KOPT-K1 (cell line): ENCODE results near the gene OCLN.
"Not testable (repeated sequence)": the region's sequence is repeated elsewhere in the genome, so short reads cannot be mapped to it uniquely, and the experiment has no call there.

Experiments
- H3K27ac ChIP-seq: fragments of 200-600 bp; sonication (generic); 2 replicates; pipeline ENCODE4 v1.5.1; 2016; ENCODE audit warnings: antibody characterized with exemption, mild to moderate bottlenecking, low read depth, low read length; ENCODE audit not compliant: poor library complexity, severe bottlenecking
- H3K36me3 ChIP-seq: fragments of 200-600 bp; sonication (generic); 2 replicates; pipeline ENCODE4 v1.5.1; 2017; ENCODE audit warnings: antibody characterized with exemption, mild to moderate bottlenecking, low read length, moderate library complexity; ENCODE audit not compliant: insufficient read depth
- H3K9me3 ChIP-seq: fragments of 200-600 bp; sonication (generic); 2 replicates; pipeline ENCODE4 v1.5.1; 2017; ENCODE audit warnings: antibody characterized with exemption, low read length, mild to moderate bottlenecking; ENCODE audit not compliant: insufficient read depth, poor library complexity, severe bottlenecking

The OCLN gene

DNA sequence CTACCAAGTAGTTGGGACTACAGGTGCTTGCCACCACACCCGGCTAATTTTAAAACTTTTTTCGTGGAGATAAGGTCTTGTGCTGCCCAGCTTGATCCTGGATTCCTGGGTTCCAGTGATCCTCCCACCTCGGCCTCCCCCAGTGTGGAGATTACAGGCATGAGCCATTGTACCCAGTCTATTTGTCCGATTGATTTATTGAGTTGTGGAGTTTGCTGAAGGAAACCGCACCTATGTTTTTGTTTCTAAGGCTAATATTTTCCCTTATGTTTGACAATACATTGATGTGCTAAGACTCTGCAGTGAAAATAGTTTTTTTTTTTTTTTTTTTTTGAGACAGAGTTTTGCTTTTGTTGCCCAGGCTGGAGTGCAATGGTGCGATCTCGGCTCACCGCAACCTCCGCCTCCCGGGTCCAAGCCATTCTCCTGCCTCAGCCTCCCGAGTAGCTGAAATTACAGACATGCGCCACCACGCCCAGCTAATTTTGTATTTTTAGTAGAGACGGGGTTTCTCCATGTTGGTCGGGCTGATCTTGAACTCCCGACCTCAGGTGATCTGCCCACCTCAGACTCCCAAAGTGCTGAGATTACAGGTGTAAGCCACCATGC, 20.0 kb upstream of the OCLN start:
- not testable (repeated sequence) for H3K36me3 ChIP-seq, H3K9me3 ChIP-seq, H3K27ac ChIP-seq

DNA sequence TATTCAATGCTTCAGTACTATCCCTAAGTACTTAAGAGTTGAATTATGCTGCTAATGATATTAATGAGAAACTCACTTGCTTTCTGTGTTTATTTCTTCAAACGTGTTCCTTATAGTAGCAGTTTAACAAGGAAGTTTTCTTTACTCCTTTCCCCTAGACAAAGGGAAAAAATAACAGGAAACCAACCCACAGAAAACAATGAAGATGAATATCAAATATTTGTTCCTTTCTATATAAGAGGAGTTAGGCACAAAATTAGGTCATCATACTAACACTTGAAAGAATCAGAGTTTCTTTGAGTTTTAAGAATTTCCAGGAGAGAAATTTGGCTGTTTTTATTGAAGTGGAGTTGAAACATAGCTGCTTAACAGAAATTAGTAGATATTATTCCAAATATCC, 15.4 kb upstream of the OCLN start:
- Histone ChIP-seq H3K27ac (no peak overlapping the region), H3K36me3 (no peaks in the 10 kb centered on the region), H3K9me3 (no peaks in the 10 kb centered on the region)

DNA sequence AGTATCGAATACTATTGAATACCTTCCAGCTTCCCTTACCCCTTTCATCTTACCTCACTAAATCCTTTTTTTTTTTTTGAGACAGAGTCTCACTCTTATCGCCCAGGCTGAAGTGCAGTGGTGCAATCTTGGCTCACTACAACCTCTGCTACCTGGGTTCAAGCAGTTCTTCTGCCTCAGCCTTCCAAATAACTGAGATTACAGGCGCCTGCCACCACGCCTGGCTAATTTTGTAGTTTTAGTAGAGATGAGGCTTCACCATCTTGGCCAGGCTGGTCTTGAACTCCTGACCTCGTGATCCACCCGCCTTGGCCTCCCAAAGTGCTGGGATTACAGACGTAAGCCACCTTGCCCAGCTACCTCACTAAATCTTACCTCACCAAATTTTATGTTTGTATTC, 14.3 kb upstream of the OCLN start:
- H3K36me3 ChIP-seq, H3K9me3 ChIP-seq, H3K27ac ChIP-seq: not testable (repeated sequence)

DNA sequence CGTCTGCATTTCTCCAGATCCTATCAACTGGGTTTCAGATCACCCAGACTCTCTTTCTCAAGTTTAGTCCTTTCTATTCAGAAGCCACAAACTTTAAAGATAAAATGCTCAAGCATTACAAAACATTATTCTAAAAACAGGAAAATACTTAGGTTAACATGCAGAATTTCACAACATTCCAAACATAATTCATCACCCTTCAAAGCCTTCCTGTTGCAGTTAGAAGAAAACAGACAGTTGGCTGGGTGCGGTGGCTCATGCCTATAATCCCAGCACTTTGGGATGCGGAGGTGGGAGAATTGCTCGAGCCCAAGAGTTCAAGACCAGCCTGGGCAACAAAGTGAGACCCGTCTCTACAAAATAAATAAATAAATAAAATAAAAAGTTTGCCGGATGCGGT, 7.7 kb upstream of the OCLN start:
- H3K36me3 ChIP-seq = no peaks in the 10 kb centered on the region
- H3K27ac ChIP-seq = no peak overlapping the region
- H3K9me3 ChIP-seq = no peaks in the 10 kb centered on the region

DNA sequence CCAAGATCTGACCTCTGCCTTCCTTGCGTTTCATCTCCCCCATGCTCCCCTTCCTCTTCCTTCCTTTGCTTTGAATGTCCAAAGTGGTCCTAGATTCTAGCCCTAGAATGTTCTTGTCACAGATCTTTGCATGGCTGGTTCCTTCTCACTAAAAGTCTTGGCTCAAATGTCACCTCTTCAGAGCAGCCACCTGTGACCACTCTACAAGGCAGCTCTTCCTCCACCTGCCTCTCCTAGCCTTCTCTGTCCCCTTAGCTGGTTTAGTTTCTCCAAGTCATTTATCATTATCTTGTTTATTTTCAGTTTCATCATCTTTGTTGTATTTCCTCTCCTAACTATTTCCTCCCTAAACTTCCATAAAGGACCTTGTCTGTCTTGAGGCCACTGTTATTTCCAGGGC, 7.1 kb upstream of the OCLN start:
- Histone ChIP-seq H3K36me3 (no peaks in the 10 kb centered on the region), H3K9me3 (no peaks in the 10 kb centered on the region), H3K27ac (no peak overlapping the region)

DNA sequence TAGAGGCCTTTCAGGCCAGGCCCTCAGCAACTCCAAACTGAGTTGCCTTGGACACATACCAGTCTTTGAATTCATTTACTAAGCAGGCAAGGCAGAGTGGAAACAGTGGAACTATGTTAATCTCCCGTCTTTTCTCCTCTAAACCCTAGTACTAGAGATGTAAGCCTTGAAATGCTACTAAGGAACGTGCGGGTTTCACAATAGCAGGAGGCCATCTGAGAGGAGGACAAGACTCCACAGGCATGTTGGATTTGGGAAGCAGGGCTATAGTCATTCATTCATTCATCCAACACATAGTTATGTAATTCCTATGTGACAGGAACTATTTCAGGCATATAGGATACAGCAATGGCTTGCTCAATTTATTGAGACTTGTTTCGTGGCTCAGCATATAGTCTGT, 3.3 kb upstream of the OCLN start:
- Histone ChIP-seq H3K36me3 (no peaks in the 10 kb centered on the region), H3K9me3 (no peaks in the 10 kb centered on the region), H3K27ac (no peak overlapping the region)

DNA sequence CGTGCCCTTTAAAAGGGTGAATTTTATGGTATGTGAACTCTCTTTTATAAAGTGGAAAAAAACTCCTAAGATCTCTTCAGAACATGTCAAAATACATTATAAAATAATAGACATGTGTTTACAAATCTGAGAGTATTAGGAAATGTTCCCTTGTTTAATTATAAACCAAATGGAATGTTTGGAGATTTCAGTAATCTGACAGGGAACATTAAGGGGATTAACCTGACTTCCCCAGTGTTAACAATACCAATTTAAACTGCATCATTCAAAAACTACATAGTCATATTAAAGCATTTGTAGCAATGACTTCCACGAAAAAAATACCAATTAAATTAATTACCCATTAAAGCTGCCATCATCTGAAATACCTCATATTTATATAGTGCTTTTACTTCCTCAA, 1.6 kb upstream of the OCLN start:
- H3K36me3 ChIP-seq = no peaks in the 10 kb centered on the region
- H3K9me3 ChIP-seq = no peaks in the 10 kb centered on the region
- no peak overlapping the region for H3K27ac ChIP-seq

DNA sequence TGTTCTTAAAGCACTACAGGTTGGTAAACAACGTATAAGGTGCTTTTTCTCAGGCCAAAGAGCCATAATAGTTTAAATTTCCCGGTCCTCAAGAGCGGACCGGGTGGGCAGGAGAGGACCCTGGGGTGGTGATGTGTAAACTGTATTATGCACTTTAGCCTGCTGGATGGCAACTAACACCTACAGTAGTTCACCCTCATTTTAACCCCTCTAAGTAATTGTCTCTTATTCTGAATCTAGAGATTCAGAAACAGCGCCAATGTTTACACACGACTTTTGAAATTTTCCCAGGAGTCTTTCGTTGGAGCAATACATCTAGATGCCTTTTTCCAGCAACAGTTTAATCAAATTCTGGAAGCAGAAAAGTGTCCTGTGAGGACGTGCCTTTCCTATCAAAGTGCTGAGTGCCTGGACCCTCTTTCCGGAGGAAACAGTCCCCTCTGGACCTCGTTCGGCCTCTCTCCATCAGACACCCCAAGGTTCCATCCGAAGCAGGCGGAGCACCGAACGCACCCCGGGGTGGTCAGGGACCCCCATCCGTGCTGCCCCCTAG, 676 bp upstream of the OCLN start:
- Histone ChIP-seq H3K9me3 (no peaks in the 10 kb centered on the region), H3K36me3 (no peaks in the 10 kb centered on the region), H3K27ac (no peak overlapping the region)

DNA sequence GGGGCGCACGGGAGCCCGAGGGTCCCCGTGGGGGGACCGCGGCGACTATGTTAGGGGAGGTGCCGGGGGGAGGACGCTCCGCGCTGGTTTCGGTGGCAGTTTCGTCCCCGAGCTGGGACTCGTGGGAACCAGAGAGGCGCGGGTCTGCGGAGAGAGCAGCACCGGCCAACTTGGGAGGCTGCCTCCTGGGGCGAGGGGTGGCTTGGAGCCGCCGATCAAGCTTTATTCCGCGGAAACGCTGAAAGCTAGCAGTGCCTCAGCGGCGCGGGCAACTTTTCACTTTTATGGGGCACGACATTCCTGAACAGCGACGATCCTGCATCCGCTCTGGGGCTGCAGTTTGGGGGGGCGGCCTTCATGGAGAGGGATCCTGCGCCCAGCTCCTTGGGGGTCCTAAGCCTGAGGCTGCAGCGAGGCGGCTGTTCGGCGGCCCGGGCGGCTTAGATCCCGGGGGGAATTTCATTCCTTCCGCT, 369 bp downstream of the OCLN start:
- H3K27ac ChIP-seq = no peak overlapping the region
- no peaks in the 10 kb centered on the region for H3K36me3 ChIP-seq
- no peaks in the 10 kb centered on the region for H3K9me3 ChIP-seq

DNA sequence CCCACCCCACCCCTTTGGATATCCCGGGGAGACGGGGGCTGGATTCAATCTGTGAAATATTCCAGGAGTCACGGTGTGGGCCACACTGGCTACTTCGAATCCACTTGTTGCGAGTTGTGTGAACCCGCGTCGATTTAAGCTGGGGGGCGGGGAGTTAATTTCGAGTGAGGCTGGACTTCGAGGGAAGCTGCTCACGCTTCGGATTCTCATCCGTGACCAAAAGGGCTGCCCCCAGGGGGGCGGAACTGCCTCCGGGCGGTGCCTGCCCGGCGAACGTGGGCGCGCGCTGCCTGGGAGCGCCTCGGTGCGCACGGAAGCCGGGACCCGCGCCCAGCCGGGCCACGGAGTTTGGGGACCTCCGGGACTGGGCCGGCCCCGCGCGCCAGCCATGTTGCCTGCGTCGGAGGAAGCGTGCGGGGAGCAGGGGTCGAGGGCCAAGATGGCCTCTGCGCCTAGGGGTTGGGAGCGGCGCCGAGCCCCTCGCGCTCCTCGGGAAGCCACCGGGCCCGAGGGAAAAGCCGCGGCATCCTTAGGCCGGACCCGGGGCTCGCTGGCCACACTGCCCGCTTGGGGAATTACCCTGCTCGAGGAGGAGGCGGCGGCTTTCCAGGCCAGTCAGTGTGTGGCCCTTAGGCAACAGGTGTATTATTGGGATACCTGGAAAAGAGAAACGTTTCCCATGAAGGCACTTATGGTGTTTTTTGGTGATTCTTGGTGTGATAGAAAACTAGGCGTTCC, 975 bp downstream of the OCLN start:
- H3K9me3 ChIP-seq = no peaks in the 10 kb centered on the region
- no peaks in the 10 kb centered on the region for H3K36me3 ChIP-seq
- no peak overlapping the region for H3K27ac ChIP-seq

DNA sequence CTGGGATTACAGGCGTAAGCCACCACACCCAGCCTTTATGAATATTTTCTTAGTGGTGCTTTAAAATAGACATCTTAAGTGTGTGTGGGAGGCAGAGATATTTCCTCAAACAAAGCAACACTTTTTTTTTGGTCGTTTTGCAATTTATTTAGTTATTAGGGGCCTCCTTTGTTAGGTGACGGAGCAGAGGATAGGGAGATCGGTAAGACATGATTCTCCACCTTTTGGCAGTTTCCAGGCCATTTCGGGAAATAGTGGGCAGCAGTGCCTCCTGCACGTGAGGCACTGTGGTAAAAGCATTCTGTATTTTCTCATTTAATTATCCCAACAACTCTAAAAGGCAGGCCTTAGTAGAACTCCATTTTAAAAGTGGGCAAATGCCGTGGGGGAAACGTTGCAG, 1.9 kb downstream of the OCLN start:
- Histone ChIP-seq H3K9me3 (no peaks in the 10 kb centered on the region), H3K27ac (no peak overlapping the region), H3K36me3 (no peaks in the 10 kb centered on the region)

DNA sequence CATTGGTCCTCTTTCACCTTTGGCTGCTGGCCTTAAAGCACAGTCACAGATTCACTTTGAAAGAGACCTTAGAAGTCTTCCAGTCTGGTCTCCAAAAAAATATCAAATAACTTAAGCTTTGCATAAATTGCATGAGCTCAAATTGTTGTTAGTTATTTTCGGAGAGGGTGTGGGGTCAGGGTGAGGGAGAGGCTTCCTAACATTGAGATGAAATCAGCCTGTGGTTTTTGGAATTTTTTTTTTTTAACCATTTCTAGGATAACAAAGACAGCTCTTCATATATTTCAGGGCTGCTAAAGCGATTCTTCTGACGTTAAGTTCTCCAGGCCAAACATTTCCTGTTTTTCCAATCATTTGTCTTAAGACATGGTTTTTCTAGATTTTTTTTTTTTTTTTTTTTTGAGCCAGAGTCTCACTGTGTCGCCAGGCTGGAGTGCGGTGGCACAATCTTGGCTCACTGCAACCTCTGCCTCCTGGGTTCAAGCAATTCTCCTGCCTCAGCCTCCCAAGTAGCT, 4.5 kb downstream of the OCLN start:
- no peaks in the 10 kb centered on the region for H3K36me3 ChIP-seq
- H3K9me3 ChIP-seq = no peaks in the 10 kb centered on the region
- H3K27ac ChIP-seq = no peak overlapping the region

DNA sequence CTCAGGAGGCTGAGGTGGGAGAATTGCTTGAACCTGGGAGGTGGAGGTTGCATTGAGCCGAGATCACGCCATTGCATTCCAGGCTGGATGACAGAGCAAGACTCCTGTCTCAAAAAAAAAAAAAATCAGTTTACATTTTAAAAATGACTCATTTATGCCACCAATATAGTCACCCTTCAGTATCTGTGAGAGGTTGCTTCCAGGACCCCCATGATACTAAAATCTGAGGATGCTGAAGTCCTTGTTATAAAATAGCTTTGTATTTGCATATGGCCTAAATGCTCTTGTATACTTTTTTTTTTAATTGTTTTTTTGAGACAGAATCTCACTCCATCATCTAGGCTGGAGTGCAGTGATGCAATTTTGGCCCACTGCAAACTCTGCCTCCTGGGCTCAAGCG, 5.8 kb downstream of the OCLN start:
- H3K9me3 ChIP-seq = no peaks in the 10 kb centered on the region
- H3K27ac ChIP-seq = no peak overlapping the region
- H3K36me3 ChIP-seq = no peaks in the 10 kb centered on the region

DNA sequence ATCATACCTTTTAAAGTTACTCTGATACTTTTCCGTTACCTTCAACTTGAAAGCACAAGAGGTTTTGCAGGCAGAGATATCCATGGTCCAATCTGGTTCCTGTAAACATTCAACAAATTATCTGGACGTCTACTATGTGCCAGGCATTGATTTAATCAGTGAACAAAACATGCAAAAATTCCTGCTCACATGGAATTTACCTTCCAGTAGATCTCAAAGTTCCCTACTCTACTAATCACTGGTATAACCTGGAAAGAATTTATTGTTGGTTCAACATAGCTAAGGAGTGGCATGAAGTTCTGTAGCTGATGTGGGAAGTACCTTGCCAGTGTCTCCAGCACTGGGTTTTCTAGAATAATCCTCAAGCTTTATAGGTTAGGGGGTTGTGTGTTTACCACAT, 9.8 kb downstream of the OCLN start:
- no peak overlapping the region for H3K27ac ChIP-seq
- H3K9me3 ChIP-seq = no peaks in the 10 kb centered on the region
- H3K36me3 ChIP-seq = no peaks in the 10 kb centered on the region

DNA sequence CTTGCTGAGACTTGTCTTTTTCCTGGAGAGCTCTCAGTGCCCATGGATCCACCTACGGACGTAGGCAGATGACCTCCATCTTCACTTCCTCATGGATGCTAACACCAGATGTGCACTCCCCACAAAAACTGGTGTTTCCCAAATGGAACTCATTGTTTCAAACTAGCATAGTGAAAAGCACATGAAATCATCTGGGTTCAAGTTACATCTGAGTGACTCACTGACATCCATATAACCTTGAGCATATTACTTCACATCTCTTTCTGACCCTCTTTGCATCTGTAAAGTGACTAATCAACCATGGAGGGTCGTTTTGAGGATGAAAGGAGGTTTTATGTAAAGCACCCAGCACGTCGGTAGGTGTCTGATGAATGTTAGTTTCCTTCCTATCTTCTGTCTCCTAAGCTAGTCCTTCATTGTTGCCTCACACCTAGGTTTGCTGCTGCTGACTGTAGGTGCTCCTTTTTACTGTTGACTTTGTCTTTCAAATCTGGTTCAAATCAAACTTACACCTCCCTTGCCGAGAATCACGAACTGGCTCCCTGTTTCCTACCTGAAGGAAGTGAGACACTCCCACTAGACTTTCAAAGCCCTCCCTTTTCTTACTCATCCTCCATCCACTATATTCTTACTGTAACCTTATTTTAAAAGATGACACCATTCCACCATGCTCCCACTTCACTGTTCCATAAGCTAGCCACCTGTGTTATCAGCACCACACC, 10.3 kb downstream of the OCLN start:
- no peak overlapping the region for H3K27ac ChIP-seq
- H3K36me3 ChIP-seq = no peaks in the 10 kb centered on the region
- no peaks in the 10 kb centered on the region for H3K9me3 ChIP-seq
